Neural progenitor cell (in vitro differentiated cells): ENCODE results near the gene RSPO1. TPM values are rescaled to one million over a fixed set of nuclear protein-coding genes. Genes with fewer than 3 reads are reported as not detected.

Experiments
- DNase-seq: peaks from one replicate; pipeline ENCODE4 v3.0.0-alpha.2; 2016; ENCODE audit warnings: low spot score
- H2AFZ ChIP-seq: fragments of 200-600 bp; sonication (generic); replicated peaks from 2 replicates; pipeline ENCODE4 v1.6.1; 2016; ENCODE audit warnings: antibody characterized with exemption
- H3F3A ChIP-seq: fragments of 200-600 bp; sonication (generic); 2 replicates; pipeline ENCODE4 v1.6.1; 2016; ENCODE audit warnings: antibody characterized with exemption, low read depth
- H3K27ac ChIP-seq: fragments of 200-600 bp; sonication (generic); 2 replicates; pipeline ENCODE4 v1.5.1; 2016; ENCODE audit warnings: mild to moderate bottlenecking
- H3K27me3 ChIP-seq: fragments of 200-600 bp; sonication (generic); 2 replicates; pipeline ENCODE4 v1.6.1; 2016; ENCODE audit warnings: mild to moderate bottlenecking, moderate library complexity
- H3K36me3 ChIP-seq: fragments of 200-600 bp; sonication (generic); 2 replicates; pipeline ENCODE4 v1.5.1; 2016
- H3K4me1 ChIP-seq: fragments of 200-600 bp; sonication (generic); 2 replicates; pipeline ENCODE4 v1.6.1; 2016; ENCODE audit warnings: mixed run types
- H3K4me2 ChIP-seq: fragments of 200-600 bp; sonication (generic); 2 replicates; pipeline ENCODE4 v1.6.1; 2016
- H3K4me3 ChIP-seq: fragments of 200-600 bp; sonication (generic); 2 replicates; pipeline ENCODE4 v1.5.1; 2016
- H3K79me2 ChIP-seq: fragments of 200-600 bp; sonication (generic); 2 replicates; pipeline ENCODE4 v1.6.1; 2016; ENCODE audit warnings: low read depth
- H3K9ac ChIP-seq: fragments of 200-600 bp; sonication (generic); 2 replicates; pipeline ENCODE4 v1.6.1; 2016
- H3K9me3 ChIP-seq: fragments of 200-600 bp; sonication (generic); 2 replicates; pipeline ENCODE4 v1.5.1; 2016; ENCODE audit warnings: low read depth
- H4K20me1 ChIP-seq: fragments of 200-600 bp; sonication (generic); 2 replicates; pipeline ENCODE4 v1.6.1; 2016; ENCODE audit warnings: low read depth
- H3K27ac Mint-ChIP-seq: 3 replicates; pipeline ENCODE4 v1.8.0; 2021; ENCODE audit warnings: mixed read lengths
- H3K27me3 Mint-ChIP-seq: 2 replicates; pipeline ENCODE4 v1.8.0; 2022; ENCODE audit warnings: low read depth, mild to moderate bottlenecking, inconsistent platforms, moderate library complexity, mixed read lengths; ENCODE audit not compliant: insufficient read depth
- H3K36me3 Mint-ChIP-seq: 3 replicates; pipeline ENCODE4 v1.8.0; 2021; ENCODE audit warnings: mixed read lengths
- H3K4me1 Mint-ChIP-seq: 3 replicates; pipeline ENCODE4 v1.8.0; 2021; ENCODE audit warnings: mixed read lengths
- H3K4me3 Mint-ChIP-seq: 3 replicates; pipeline ENCODE4 v1.8.0; 2021; ENCODE audit warnings: mild to moderate bottlenecking, moderate library complexity, mixed read lengths
- H3K9me3 Mint-ChIP-seq: 3 replicates; pipeline ENCODE4 v1.8.0; 2020; ENCODE audit warnings: mixed read lengths
- CTCF ChIP-seq: fragments of 200-600 bp; sonication (generic); IDR thresholded peaks from 2 replicates; pipeline ENCODE4 v1.5.1; 2017; ENCODE audit warnings: antibody characterized with exemption, mild to moderate bottlenecking
- EZH2 ChIP-seq: fragments of 200-600 bp; sonication (generic); IDR thresholded peaks from 2 replicates; pipeline ENCODE4 v1.6.1; 2017; ENCODE audit warnings: antibody characterized with exemption, mild to moderate bottlenecking, moderate library complexity
- EZH2phosphoT487 ChIP-seq: fragments of 200-600 bp; sonication (generic); IDR thresholded peaks from 2 replicates; pipeline ENCODE4 v1.6.1; 2017; ENCODE audit warnings: antibody characterized with exemption
- total RNA-seq: library from RNA; depleted of rRNA; stranded (reverse); fragments of >200 nt; gene quantifications from 2 replicates; pipeline ENCODE4 v1.2.3, GENCODE V29; 2015; ENCODE audit warnings: low replicate concordance

Gene RSPO1
- total RNA-seq, 1 donor from 2014 or later, result 0.67 TPM

DNA sequence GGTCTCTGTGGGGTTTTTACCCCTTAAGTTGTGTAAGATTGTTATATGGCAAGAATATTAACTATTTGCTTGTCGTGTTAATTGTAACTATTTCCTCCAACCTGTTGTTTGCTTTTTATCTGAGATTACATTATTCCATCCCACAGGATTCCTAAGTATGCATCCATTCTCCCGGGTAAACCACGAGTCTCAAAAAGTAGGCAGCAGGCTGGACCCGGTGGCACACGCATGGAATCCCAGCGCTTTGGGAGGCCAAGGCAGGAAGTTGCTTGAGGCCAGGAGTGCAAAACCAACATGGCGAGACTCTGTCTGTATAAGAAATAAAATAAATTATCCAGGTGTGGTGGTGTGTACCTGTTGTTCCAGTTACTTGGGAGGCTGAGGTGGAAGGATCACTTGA is 12.6 kb upstream of the RSPO1 start:
- H3K27ac ChIP-seq, result no peak overlapping the region
- H3K4me2 ChIP-seq, result no peak overlapping the region
- H3F3A ChIP-seq, result no peaks in the 10 kb centered on the region
- no peak overlapping the region for H3K4me3 Mint-ChIP-seq
- H3K27me3 Mint-ChIP-seq, result peaks cover 5% of the 10 kb centered on the region
- no peaks in the 10 kb centered on the region for H4K20me1 ChIP-seq
- no peaks in the 10 kb centered on the region for H3K36me3 Mint-ChIP-seq
- peaks cover 13% of the 10 kb centered on the region for H3K4me1 Mint-ChIP-seq
- no peak overlapping the region for H3K9ac ChIP-seq
- no peak overlapping the region for H3K27ac Mint-ChIP-seq
- DNase-seq, result no peak
- no peaks in the 10 kb centered on the region for H3K36me3 ChIP-seq
- no peak overlapping the region for H3K4me3 ChIP-seq
- H3K79me2 ChIP-seq, result no peaks in the 10 kb centered on the region
- no peaks in the 10 kb centered on the region for H3K9me3 ChIP-seq
- H3K27me3 ChIP-seq, result peaks cover 45% of the 10 kb centered on the region
- H3K4me1 ChIP-seq, result no peaks in the 10 kb centered on the region
- no peak overlapping the region for H2AFZ ChIP-seq
- no peaks in the 10 kb centered on the region for H3K9me3 Mint-ChIP-seq
- TF ChIP-seq CTCF (no peak), EZH2phosphoT487 (no peak), EZH2 (no peak)

GRCh38 chr1:37641059-37641458 is 6.4 kb upstream of the RSPO1 start:
- Mint-ChIP-seq H3K4me1 (peaks cover 15% of the 10 kb centered on the region), H3K9me3 (no peaks in the 10 kb centered on the region), H3K36me3 (no peaks in the 10 kb centered on the region), H3K4me3 (no peak overlapping the region), H3K27ac (no peak overlapping the region), H3K27me3 (peaks cover 21% of the 10 kb centered on the region)
- H3K4me2 ChIP-seq, result no peak overlapping the region
- no peaks in the 10 kb centered on the region for H3K9me3 ChIP-seq
- H3K4me3 ChIP-seq, result no peak overlapping the region
- peaks cover 100% of the 10 kb centered on the region for H3K27me3 ChIP-seq
- no peaks in the 10 kb centered on the region for H3K4me1 ChIP-seq
- H3F3A ChIP-seq, result peaks cover under 1% of the 10 kb centered on the region
- H3K79me2 ChIP-seq, result no peaks in the 10 kb centered on the region
- no peak for DNase-seq
- TF ChIP-seq EZH2phosphoT487, result no peak
- no peak for TF ChIP-seq CTCF
- no peak for TF ChIP-seq EZH2
- no peak overlapping the region for H3K27ac ChIP-seq
- no peak overlapping the region for H3K9ac ChIP-seq
- no peak overlapping the region for H2AFZ ChIP-seq
- H4K20me1 ChIP-seq, result no peaks in the 10 kb centered on the region
- H3K36me3 ChIP-seq, result no peaks in the 10 kb centered on the region

- Histone ChIP-seq H2AFZ (no peak overlapping the region), H3K9ac (no peak overlapping the region), H3K9me3 (no peaks in the 10 kb centered on the region), H3K4me1 (peaks cover 27% of the 10 kb centered on the region), H3K27ac (no peak overlapping the region), H3F3A (peaks cover 31% of the 10 kb centered on the region), H3K36me3 (no peaks in the 10 kb centered on the region), H3K27me3 (peaks cover 100% of the 10 kb centered on the region), H3K79me2 (no peaks in the 10 kb centered on the region), H4K20me1 (peaks cover 34% of the 10 kb centered on the region), H3K4me3 (no peak overlapping the region), H3K4me2 (no peak overlapping the region)
- Mint-ChIP-seq H3K27me3 (peaks cover 44% of the 10 kb centered on the region), H3K4me1 (peaks cover 44% of the 10 kb centered on the region), H3K4me3 (no peak overlapping the region), H3K36me3 (peaks cover 4% of the 10 kb centered on the region), H3K9me3 (peaks cover 2% of the 10 kb centered on the region), H3K27ac (no peak overlapping the region)
- no peak for TF ChIP-seq EZH2phosphoT487
- TF ChIP-seq CTCF, result no peak
- TF ChIP-seq EZH2, result no peak
- DNase-seq, result no peak
These were observed 1.7 kb upstream of the RSPO1 start for GRCh38 chr1:37636435-37636834.
